ENCODE measurements around the gene CERS6. TPM values are rescaled to one million over a fixed set of nuclear protein-coding genes. Genes with fewer than 3 reads are reported as not detected.

CERS6 gene
- total and polyA plus RNA-seq, 2 of the 8 experiments (the other 6 are each of a cell fraction or from before 2014, with no cell fraction given): 6.8 to 28.2 TPM

DNA sequence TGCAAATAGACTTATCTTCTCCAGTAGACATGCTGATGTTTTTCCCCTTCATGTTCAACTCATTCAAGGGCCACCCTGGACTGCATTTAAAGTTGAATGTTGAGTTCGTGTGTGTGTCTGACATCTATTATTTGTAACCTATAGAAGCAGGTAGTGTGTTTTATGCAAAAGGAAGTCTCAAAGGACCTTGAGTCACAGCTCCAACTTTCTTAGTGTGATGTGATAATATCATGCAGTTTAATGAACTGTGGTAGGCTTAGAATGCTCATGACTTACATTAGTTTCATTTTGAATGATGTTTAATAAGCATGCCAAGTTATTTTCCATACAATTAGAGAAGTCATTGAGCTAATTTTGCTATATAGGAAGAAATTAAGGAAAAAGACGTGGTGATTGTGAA lies 67.9 kb downstream of the CERS6 start (continued):
- TF ChIP-seq GABPA (IDR thresholded peaks at IDR 0.05; ENCODE audit: borderline replicate concordance, insufficient read depth, low read length) (no peak), CHD2 (IDR thresholded peaks at IDR 0.05; ENCODE audit: low read length) (no peak), RFX5 (IDR thresholded peaks at IDR 0.05; ENCODE audit: borderline replicate concordance, low read depth, low read length) (no peak)
